Activated naive CD4-positive, alpha-beta T cell treated with Interleukin-2 at 50 U/mL for 16 hours (primary cell): ENCODE data around the gene ZSCAN5A.
"Not testable (repeated sequence)": the region's sequence is repeated elsewhere in the genome, so short reads cannot be mapped to it uniquely, and the experiment has no call there.

ENCODE experiments used
- DNase-seq: peaks from one replicate; pipeline ENCODE4 v3.0.0-alpha.2; 2020

ZSCAN5A gene

GRCh38 chr19:56314381-56315076 lies at the start of gene ZSCAN5A:
TSS of gene ZSCAN5A (minus strand) at chr19:56314839. CDS start at chr19:56225046, 89,793 bp downstream.
- peak; percentile 97 for DNase-seq

DNA sequence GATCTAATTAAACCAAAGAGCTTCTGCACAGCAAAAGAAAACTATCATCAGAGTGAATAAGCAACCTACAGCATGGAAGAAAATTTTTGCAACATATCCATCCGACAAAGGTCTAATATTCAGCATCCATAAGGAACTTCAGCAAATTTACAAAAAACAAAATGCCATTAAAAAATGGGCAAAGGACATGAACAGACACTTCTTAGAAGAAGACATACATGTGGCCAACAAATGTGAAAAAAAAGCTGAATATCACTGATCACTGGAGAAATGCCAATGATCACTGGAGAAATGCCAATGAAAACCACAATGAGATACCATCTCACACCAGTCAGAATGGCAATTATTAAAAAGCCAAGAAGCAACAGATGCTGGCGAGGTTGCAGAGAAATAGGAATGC lies 46.2 kb upstream of the ZSCAN5A start:
- no peak for DNase-seq

GRCh38 chr19:56356944-56357343 lies 42.3 kb upstream of the ZSCAN5A start:
- no peak for DNase-seq

GRCh38 chr19:56355517-56355916 lies 40.9 kb upstream of the ZSCAN5A start:
- DNase-seq = no peak

GRCh38 chr19:56351208-56351607 lies 36.6 kb upstream of the ZSCAN5A start:
- no peak for DNase-seq

- peak; percentile 34 for DNase-seq
Observed at GRCh38 chr19:56350416-56351045, 35.9 kb upstream of the ZSCAN5A start.

GRCh38 chr19:56348289-56348877 lies 33.7 kb upstream of the ZSCAN5A start:
- no peak for DNase-seq

GRCh38 chr19:56347163-56347778 lies 32.6 kb upstream of the ZSCAN5A start:
- no peak for DNase-seq

GRCh38 chr19:56341948-56342347 lies 27.3 kb upstream of the ZSCAN5A start:
- DNase-seq = no peak

GRCh38 chr19:56339031-56339430 lies 24.4 kb upstream of the ZSCAN5A start:
- DNase-seq = not testable (repeated sequence)

DNA sequence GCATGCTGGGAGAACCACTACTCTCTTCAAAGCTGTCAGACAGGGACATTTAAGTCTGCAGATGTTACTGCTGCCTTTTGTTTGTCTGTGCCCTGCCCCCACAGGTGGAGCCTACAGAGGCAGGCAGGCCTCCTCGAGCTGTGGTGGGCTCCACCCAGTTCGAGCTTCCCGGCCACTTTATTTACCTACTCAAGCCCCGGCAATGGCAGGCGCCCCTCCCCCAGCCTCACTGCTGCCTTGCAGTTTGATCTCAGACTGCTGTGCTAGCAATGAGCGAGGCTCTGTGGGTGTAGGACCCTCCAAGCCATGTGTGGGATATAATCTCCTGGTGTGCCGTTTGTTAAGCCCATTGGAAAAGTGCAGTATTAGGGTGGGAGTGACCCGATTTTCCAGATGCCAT lies 22.4 kb upstream of the ZSCAN5A start:
- not testable (repeated sequence) for DNase-seq

DNA sequence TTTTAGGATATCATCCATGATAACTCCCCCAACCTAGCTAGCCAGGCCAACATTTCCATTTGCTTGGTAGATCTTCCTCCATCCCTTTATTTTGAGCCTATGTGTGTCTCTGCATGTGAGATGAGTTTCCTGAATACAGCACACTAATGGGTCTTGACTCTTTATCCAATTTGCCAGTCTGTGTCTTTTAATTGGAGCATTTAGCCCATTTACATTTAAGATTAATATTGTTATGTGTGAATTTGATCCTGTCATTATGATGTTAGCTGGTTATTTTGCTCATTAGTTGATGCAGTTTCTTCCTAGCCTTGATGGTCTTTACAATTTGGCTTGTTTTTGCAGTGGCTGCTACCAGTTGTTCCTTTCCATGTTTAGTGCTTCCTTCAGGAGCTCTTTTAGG lies 20.7 kb upstream of the ZSCAN5A start:
- not testable (repeated sequence) for DNase-seq

- peak; percentile 40 for DNase-seq
Observed at GRCh38 chr19:56333506-56333905, 18.9 kb upstream of the ZSCAN5A start.

DNA sequence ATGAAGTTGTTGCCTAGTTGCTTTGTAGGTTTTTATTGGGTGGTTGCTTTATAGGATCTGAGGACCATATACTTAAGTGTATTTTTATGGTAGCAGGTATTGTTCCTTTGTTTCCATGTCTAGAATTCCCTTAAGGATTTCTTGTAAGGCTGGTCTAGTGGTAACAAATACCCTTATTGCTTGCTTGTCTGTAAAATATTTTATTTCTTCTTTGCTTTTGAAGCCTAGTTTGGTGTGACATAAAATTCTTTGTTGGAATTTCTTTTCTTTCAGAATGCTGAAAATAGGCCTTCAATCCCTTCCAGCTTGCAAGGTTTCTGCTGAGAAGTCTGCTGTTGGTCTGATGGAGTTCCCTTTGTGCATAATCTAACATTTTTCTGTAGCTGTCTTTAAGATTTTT lies 18.1 kb upstream of the ZSCAN5A start:
- DNase-seq = no peak

- no peak for DNase-seq
Observed at GRCh38 chr19:56324436-56324835, 9.8 kb upstream of the ZSCAN5A start.

GRCh38 chr19:56321989-56322440 lies 7.4 kb upstream of the ZSCAN5A start:
- no peak for DNase-seq

DNA sequence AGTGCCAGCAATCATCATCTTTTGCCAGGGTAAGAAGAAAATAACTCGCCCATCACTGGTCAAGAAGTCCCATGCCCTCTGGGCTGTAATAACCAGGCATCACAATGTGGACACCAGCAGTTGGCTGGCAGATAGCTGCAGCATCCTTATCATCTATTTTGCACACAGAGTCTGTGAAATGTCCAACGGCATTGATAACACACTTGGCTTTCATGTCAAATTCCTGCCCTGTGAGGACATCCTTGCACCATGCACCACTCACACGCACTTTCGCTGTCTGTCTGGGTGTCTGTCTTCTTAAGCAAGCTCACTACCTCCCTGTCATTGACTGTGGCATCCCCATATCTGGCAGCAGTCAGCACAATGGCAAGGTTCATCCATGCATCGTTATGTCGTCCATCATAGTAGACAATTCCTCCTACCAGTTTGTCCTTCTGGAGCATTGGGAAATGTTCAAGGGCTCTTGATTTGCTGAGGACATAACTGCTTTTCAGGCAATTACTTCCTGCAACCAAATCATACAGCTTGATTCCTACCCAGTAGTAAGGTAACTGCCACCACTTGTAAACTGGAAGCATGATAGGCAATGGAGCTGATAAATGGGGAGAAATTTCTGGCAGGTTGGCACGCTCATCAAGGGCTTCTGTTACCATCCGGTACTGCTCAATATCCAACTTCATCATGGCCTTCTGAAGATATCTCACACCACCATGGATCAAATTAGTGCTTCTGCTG lies 6.8 kb upstream of the ZSCAN5A start:
- DNase-seq = no peak

DNA sequence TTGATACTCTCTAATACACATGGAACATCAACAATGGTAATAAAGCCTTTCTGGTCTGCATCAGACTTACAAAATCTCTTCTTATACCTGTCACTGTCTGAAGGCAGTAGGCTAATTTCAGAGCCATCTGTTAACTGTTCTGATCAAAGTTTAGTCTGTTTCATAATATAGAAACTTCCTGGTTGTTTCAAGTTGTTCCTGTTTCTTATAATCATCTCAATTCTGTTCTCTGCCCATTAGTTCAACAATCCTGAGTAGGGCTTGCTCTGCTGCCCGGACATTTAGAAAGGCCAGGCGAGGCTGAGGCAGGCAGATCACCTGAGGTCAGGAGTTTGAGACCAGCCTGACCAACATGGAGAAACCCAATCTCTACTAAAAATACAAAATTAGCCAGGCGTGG lies 5.4 kb upstream of the ZSCAN5A start:
- no peak for DNase-seq

- no peak for DNase-seq
Observed at GRCh38 chr19:56317749-56318148, 3.1 kb upstream of the ZSCAN5A start.

DNA sequence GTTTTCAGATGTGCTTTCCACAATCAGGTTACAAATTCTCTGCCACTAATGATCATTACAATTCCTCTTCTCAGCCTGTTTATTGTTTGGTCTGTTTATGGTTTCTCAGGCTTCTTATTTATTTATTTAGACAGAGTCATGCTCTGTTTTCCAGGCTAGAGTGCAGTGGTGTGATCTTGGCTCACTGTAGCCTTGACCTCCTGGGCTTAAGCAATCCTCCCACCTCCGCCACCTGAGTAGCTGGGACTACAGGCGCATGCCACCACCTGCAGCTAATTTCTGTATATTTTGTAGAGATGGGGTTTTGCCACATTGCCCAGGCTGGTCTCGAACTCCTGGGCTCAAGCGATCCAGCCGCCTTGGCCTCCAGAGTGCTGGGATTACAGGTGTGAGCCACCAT lies 2.1 kb upstream of the ZSCAN5A start:
- no peak for DNase-seq

DNA sequence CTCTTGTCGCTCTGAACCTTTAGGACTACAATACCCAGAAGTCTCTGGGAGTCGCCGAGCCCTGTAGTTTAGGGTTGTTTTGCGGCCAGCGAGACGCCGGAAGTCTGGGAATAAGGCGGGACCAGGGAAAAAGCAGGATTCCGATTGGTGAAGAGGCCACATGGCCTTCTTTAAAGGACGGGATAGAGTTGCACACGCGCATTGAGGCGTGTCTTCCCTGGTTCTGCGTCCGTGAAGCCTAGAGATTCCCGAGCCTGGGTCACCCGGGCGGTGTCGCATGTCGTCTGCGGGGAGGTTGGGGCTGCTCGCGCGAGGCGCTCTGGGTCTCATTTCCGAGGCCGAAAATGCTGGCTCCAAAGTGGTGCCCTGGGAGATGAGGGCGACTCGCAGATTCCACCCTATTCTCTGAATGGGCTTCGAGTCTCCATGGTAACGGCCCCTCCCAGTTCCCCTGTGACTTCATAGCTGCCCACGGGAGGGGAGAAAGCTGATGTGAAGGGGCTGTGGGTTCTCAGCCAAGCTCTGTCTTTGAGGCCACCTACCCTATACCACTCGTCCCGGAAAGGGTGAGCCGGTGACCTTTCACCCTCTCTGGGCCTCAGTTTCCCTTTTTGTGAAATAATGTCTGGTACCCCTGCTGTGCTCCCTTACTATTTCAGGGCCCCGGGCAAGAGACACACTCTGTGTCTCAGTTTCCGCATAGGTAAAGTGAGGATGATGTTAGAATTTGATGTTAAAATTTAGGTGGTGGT lies 614 bp upstream of the ZSCAN5A start:
- DNase-seq = peak; percentile 93

DNA sequence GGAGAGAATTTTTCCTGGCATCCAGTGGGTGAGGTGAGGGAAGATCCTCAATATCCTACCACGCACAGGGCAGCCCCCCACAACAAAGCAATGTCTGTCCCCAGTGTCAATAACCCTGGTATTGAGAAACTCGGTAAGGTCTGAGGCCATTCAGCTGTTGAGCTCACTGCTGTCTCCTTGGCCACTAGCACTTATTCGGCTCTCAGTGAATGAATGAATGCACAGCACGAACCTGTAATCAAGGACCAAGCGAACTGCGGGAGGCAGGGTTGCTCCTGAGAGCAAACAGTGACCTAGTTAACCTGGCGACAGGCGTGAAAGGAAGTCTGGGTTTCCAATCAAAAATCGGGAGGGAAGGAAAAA lies 640 bp downstream of the ZSCAN5A start:
- DNase-seq = no peak
